ENCODE results near the gene TMC8. TPM values are rescaled to one million over a fixed set of nuclear protein-coding genes. Genes with fewer than 3 reads are reported as not detected.
"Not testable (repeated sequence)": the region's sequence is repeated elsewhere in the genome, so short reads cannot be mapped to it uniquely, and the experiment has no call there.

TMC8 gene
- total and polyA plus RNA-seq, 4 donors: 1.3 to 14.5 (median 5.0) TPM

DNA sequence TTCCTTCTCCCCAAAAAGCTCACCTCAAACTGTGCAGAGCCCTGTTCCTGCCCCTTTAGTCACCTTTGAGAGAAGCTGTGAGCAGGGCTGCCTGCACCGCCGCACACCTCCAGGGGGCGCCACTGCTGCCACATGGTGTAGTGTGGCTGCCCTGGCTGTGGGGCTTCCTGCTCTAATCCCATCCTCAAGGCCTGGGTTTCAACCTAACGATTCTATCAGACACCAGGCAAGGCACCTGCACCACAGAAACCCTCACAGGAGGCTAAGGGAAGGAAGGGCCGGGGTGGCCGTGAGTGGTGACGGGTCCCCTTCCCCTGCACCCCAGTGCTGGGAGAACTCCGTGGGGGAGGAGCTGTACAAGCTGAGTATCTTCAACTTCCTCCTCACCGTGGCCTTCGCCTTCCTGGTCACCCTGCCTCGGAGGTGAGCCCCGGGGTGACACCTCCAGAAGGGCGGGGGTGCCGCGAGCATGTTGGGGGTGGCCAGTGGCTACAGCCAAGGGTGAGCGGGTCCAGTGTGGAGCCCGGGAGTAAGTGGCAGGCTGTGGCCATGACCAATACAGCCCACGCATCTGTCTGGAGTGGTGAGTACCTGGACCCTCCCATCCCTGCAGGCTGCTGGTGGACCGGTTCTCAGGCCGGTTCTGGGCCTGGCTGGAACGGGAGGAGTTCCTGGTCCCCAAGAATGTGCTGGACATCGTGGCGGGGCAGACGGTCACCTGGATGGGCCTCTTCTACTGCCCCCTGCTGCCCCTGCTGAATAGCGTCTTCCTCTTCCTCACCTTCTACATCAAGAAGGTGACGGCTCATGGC lies 7.0 kb downstream of the TMC8 start:
- Histone ChIP-seq H3K4me1 (ENCODE audit: control insufficient read depth in 4 of 4, insufficient read depth in 4 of 4, low read length in 3 of 4) (peaks cover 0 to 12% (median 2%) of the 10 kb centered on the region in 4 donors), H3K36me3 (ENCODE audit: control insufficient read depth in 4 of 4, insufficient read depth in 3 of 4, low read depth in 1 of 4, low read length in 3 of 4) (no peaks in the 10 kb centered on the region), H3K9ac (ENCODE audit: low read depth in 1 of 2, low read length in 2 of 2) (no peak overlapping the region), H3K27me3 (ENCODE audit: control insufficient read depth in 4 of 4, insufficient read depth in 4 of 4, low read length in 3 of 4) (no peaks in the 10 kb centered on the region), H3K9me3 (ENCODE audit: control insufficient read depth in 4 of 4, low read length in 3 of 4) (no peaks in the 10 kb centered on the region), H3K4me3 (ENCODE audit: low read depth in 1 of 3, low read length in 3 of 3) (no peak overlapping the region), H3K27ac (ENCODE audit: low read depth in 1 of 2, low read length in 2 of 2) (no peak overlapping the region)
- DNase-seq (ENCODE audit: low spot score): no peak
- TF ChIP-seq ZBTB33 (IDR thresholded peaks at IDR 0.05) (no peak), YY1 (IDR thresholded peaks at IDR 0.05) (no peak), EGR1 (IDR thresholded peaks at IDR 0.05; ENCODE audit: low read depth in 2 of 2) (no peak), GABPA (IDR thresholded peaks at IDR 0.05 in 1 of 2, conservative IDR thresholded peaks at IDR 0.05 in 1 of 2) (no peak), TAF1 (conservative IDR thresholded peaks at IDR 0.05) (no peak), SP1 (IDR thresholded peaks at IDR 0.05) (no peak)
- WGBS: 58% methylated on average over 26 of the region's 26 CpGs

DNA sequence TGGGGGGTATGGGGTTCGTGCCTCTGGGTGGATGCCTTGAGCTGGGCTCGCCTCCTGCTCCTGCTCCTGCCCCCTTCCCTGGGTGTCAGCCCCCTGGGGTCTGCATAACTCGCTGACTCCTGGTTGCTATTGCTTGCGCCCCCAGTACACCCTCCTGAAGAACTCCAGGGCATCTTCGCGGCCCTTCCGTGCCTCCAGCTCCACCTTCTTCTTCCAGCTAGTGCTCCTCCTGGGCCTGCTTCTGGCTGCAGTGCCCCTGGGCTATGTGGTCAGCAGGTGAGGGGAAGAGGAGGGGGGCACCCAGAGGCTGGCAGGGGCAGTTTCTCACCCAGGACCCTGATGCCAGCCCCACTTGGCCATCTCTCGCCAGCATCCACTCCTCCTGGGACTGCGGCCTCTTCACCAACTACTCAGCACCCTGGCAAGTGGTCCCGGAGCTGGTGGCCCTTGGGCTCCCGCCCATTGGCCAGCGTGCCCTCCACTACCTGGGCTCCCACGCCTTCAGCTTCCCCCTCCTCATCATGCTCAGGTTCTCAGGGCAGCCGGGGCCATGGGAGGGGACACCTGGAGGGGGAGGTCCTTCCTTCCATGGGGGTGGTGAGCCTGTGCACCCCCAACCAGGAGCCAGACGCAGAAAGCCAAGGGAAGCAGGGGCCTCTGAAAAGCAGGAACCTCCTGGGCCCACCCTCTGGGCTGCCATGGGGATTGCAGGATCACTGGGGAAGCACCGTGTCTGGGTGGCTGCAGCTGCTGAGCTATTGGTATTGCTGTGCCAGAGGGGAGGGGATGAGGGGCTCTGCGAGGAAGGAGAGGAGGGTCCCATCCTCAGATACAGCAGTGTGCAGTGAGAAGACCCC lies 7.9 kb downstream of the TMC8 start:
- DNase-seq (ENCODE audit: low spot score): peak; percentile 35
- Histone ChIP-seq H3K4me1 (ENCODE audit: control insufficient read depth in 4 of 4, insufficient read depth in 4 of 4, low read length in 3 of 4) (peaks cover 0 to 8% (median 2%) of the 10 kb centered on the region in 4 donors), H3K27ac (ENCODE audit: low read depth in 1 of 2, low read length in 2 of 2) (no peak overlapping the region), H3K36me3 (ENCODE audit: control insufficient read depth in 4 of 4, insufficient read depth in 3 of 4, low read depth in 1 of 4, low read length in 3 of 4) (no peaks in the 10 kb centered on the region), H3K4me3 (ENCODE audit: low read depth in 1 of 3, low read length in 3 of 3) (no peak overlapping the region), H3K27me3 (ENCODE audit: control insufficient read depth in 4 of 4, insufficient read depth in 4 of 4, low read length in 3 of 4) (no peaks in the 10 kb centered on the region), H3K9me3 (ENCODE audit: control insufficient read depth in 4 of 4, low read length in 3 of 4) (no peaks in the 10 kb centered on the region), H3K9ac (ENCODE audit: low read depth in 1 of 2, low read length in 2 of 2) (no peak overlapping the region)
- TF ChIP-seq MAX (IDR thresholded peaks at IDR 0.05): no peak
- no peak for TF ChIP-seq ATF3 (IDR thresholded peaks at IDR 0.05)
- TF ChIP-seq EGR1 (IDR thresholded peaks at IDR 0.05; ENCODE audit: low read depth in 2 of 2): no peak
- TF ChIP-seq FOXA1 (IDR thresholded peaks at IDR 0.05): no peak
- TF ChIP-seq TAF1 (conservative IDR thresholded peaks at IDR 0.05): no peak
- TF ChIP-seq RXRA (IDR thresholded peaks at IDR 0.05): no peak
- TF ChIP-seq HNF4G (IDR thresholded peaks at IDR 0.05): no peak
- TF ChIP-seq, protein P1, sequence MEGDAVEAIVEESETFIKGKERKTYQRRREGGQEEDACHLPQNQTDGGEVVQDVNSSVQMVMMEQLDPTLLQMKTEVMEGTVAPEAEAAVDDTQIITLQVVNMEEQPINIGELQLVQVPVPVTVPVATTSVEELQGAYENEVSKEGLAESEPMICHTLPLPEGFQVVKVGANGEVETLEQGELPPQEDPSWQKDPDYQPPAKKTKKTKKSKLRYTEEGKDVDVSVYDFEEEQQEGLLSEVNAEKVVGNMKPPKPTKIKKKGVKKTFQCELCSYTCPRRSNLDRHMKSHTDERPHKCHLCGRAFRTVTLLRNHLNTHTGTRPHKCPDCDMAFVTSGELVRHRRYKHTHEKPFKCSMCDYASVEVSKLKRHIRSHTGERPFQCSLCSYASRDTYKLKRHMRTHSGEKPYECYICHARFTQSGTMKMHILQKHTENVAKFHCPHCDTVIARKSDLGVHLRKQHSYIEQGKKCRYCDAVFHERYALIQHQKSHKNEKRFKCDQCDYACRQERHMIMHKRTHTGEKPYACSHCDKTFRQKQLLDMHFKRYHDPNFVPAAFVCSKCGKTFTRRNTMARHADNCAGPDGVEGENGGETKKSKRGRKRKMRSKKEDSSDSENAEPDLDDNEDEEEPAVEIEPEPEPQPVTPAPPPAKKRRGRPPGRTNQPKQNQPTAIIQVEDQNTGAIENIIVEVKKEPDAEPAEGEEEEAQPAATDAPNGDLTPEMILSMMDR (IDR thresholded peaks at IDR 0.05; ENCODE audit: low read depth, low read length, missing input control): no peak
- no peak for TF ChIP-seq ZBTB33 (IDR thresholded peaks at IDR 0.05)
- no peak for TF ChIP-seq GABPA (IDR thresholded peaks at IDR 0.05 in 1 of 2, conservative IDR thresholded peaks at IDR 0.05 in 1 of 2)
- TF ChIP-seq HNF4A (conservative IDR thresholded peaks at IDR 0.05): no peak
- no peak for TF ChIP-seq NR2F2 (IDR thresholded peaks at IDR 0.05)
- TF ChIP-seq JUND (IDR thresholded peaks at IDR 0.05): no peak
- no peak for TF ChIP-seq YY1 (IDR thresholded peaks at IDR 0.05)
- no peak for TF ChIP-seq FOXA2 (IDR thresholded peaks at IDR 0.05)
- no peak for TF ChIP-seq SP1 (IDR thresholded peaks at IDR 0.05)
- WGBS: 86% methylated on average over 17 of the region's 17 CpGs

- peaks cover 6 to 16% (median 11%) of the 10 kb centered on the region in 4 donors for H3K4me1 ChIP-seq (ENCODE audit: control insufficient read depth in 4 of 4, insufficient read depth in 4 of 4, low read length in 3 of 4)
- not testable (repeated sequence) for DNase-seq (ENCODE audit: low spot score); H3K36me3 ChIP-seq (ENCODE audit: control insufficient read depth in 4 of 4, insufficient read depth in 3 of 4, low read depth in 1 of 4, low read length in 3 of 4); H3K27me3 ChIP-seq (ENCODE audit: control insufficient read depth in 4 of 4, insufficient read depth in 4 of 4, low read length in 3 of 4); H3K9me3 ChIP-seq (ENCODE audit: control insufficient read depth in 4 of 4, low read length in 3 of 4); H3K4me3 ChIP-seq (ENCODE audit: low read depth in 1 of 3, low read length in 3 of 3); H3K27ac ChIP-seq (ENCODE audit: low read depth in 1 of 2, low read length in 2 of 2); H3K9ac ChIP-seq (ENCODE audit: low read depth in 1 of 2, low read length in 2 of 2)
- 89% methylated on average over 12 of the region's 12 CpGs for WGBS
Measured at GRCh38 chr17:78139861-78140168, 9.2 kb downstream of the TMC8 start.

Data from liver (tissue), 9 donors.